Cardiac fibroblast (primary cell): ENCODE results near the gene GGA3.

Experiments used
- DNase-seq, 2 donors: peaks; one replicate each; pipeline versions ENCODE4 v3.0.0 to v3.0.0-alpha.2; 2010; ENCODE audit warnings: low read depth in 2 of 2
- H3K4me3 ChIP-seq, 2 donors: replicated peaks in 1 of 2; 1 replicate in 1 of 2; 2 replicates in 1 of 2; pipeline ENCODE4 v1.5.1; 2011; ENCODE audit warnings: low read depth in 2 of 2, low read length in 2 of 2, mild to moderate bottlenecking in 2 of 2, moderate library complexity in 1 of 2
- TF ChIP-seq, protein P1 (sequence below): IDR thresholded peaks from one replicate; pipeline ENCODE4 v1.5.1; 2011; ENCODE audit warnings: low read depth, mild to moderate bottlenecking, low read length, inconsistent platforms

Gene GGA3, protein sequence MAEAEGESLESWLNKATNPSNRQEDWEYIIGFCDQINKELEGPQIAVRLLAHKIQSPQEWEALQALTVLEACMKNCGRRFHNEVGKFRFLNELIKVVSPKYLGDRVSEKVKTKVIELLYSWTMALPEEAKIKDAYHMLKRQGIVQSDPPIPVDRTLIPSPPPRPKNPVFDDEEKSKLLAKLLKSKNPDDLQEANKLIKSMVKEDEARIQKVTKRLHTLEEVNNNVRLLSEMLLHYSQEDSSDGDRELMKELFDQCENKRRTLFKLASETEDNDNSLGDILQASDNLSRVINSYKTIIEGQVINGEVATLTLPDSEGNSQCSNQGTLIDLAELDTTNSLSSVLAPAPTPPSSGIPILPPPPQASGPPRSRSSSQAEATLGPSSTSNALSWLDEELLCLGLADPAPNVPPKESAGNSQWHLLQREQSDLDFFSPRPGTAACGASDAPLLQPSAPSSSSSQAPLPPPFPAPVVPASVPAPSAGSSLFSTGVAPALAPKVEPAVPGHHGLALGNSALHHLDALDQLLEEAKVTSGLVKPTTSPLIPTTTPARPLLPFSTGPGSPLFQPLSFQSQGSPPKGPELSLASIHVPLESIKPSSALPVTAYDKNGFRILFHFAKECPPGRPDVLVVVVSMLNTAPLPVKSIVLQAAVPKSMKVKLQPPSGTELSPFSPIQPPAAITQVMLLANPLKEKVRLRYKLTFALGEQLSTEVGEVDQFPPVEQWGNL

DNA sequence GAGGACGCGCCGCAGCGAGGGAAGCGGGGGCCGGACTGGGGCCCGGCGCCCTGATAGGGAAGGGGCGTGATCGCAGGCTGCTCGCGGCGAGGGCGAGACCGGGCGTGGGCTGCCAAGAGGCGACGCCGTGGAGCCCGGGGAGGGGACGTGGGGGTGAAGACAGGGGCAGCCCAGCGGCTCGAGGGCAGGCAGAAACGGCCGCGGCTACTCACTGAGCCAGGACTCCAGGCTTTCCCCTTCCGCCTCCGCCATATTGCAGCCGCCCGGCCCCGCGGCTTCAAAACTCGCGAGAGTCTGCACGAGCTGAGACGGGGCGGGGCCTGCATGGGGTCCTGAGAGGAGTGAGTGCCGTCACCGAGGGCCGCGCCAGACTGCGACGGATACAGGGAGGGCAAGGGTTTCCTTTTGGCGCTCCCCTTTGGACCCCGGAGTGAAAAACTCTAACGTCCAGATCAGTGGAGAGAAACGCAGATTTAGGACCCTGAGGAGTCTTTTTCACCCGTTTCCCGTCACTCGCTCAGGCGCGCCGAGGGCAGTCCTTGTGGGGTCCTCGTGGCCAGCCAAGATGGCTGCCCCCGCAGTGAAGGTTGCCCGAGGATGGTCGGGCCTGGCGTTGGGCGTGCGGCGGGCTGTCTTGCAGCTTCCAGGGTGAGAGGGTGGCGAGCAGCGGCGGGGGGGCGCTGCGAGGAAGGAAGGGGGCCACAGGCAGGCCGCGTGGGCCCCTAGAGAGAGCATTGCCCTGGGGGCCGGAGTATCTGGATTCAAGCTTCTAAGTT, at the start of gene GGA3, which contains the start of gene MRPS7:
Gene GGA3 (minus strand): TSS at position 271 of the 776 bp plus-strand sequence. CDS start 19 bp downstream, at position 252.
Gene MRPS7 (plus strand): TSS at position 544 of the 776 bp plus-strand sequence. CDS start 22 bp downstream, at position 566.
- DNase-seq = peak; percentile 95 to 96
- TF ChIP-seq, protein P1, sequence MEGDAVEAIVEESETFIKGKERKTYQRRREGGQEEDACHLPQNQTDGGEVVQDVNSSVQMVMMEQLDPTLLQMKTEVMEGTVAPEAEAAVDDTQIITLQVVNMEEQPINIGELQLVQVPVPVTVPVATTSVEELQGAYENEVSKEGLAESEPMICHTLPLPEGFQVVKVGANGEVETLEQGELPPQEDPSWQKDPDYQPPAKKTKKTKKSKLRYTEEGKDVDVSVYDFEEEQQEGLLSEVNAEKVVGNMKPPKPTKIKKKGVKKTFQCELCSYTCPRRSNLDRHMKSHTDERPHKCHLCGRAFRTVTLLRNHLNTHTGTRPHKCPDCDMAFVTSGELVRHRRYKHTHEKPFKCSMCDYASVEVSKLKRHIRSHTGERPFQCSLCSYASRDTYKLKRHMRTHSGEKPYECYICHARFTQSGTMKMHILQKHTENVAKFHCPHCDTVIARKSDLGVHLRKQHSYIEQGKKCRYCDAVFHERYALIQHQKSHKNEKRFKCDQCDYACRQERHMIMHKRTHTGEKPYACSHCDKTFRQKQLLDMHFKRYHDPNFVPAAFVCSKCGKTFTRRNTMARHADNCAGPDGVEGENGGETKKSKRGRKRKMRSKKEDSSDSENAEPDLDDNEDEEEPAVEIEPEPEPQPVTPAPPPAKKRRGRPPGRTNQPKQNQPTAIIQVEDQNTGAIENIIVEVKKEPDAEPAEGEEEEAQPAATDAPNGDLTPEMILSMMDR = no peak
- H3K4me3 ChIP-seq = peak within 1 kb of the TSS; percentile 94 to 95

DNA sequence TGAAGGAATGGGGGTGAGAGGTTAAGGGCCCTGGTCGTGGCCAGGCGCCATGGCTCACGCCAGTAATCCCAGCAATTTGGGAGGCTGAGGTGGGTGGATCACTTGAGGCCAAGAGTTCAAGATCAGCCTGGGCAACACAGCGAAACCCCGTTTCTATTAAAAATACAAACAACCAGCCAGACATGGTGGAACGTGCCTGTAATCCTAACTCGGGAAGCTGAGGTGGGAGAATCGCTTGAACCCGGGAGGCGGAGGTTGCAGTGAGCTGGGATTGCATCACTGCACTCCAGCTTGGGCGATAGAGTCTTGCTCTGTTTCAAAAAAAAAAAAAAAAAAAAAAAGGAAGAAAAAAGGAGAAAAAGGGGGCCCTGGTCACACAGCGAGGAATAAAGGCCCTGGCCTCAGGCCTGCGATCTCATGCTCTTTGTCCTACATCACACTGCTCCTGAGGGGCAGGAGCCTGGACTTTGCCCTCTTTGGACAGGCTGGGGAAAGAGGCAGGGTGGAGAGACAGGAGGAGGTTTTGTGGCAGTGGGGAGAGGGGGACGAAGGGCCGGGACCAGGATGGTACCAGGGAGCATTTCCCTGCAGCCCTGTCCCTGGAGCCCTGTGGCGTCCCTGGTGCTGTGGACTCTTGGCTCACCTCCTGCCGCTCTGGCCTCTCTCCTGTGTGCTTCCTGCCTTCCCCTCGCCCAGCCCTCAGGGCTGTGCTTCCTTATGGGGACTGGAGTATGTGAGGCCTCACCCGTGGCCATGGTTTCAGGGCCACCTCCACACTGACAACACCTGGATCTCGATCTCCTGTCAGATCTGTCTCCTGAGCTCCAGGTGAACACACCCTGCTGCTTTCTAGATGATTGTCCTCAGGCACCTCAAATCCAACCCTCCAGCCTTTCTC, 47.6 kb upstream of the GGA3 start:
- DNase-seq = no peak
- H3K4me3 ChIP-seq = no peak overlapping the region
- TF ChIP-seq, protein P1 = no peak

DNA sequence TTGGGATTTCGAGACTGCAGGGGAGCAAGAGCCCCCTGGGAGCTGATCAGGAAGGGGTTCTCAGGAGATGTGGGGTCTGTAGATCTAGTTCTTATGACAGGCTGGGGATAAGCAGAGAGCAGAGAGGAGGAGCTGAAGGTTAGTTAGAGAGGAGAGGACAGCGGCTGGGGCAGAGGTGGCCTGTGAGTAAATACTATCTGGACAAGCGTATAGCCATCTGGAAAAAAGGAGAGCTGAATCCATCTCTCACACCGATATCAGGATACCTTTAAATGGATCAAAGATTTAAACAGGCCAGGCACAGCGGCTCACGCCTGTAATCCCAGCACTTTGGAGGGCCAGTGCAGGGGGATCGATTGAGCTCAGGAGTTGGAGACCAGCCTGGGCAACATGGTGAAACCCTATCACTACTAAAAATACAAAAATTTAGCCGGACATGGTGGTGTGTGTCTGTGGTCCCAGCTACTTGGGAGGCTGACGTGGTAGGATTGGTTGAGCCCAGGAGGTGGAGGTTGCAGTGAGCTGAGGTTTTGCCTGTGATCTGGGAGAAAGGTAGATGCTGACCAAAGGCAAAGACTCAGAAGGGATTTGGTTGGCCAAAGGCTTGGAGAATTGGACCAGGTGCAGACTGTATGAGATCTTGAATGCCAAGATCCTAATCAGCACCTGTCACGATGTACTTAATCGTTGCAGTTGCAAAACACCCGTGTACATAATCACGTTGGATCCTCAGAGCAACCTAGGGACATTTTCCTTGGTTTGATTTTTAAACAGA, 46.7 kb upstream of the GGA3 start:
- no peak for DNase-seq
- TF ChIP-seq, protein P1 = no peak
- no peak overlapping the region for H3K4me3 ChIP-seq

DNA sequence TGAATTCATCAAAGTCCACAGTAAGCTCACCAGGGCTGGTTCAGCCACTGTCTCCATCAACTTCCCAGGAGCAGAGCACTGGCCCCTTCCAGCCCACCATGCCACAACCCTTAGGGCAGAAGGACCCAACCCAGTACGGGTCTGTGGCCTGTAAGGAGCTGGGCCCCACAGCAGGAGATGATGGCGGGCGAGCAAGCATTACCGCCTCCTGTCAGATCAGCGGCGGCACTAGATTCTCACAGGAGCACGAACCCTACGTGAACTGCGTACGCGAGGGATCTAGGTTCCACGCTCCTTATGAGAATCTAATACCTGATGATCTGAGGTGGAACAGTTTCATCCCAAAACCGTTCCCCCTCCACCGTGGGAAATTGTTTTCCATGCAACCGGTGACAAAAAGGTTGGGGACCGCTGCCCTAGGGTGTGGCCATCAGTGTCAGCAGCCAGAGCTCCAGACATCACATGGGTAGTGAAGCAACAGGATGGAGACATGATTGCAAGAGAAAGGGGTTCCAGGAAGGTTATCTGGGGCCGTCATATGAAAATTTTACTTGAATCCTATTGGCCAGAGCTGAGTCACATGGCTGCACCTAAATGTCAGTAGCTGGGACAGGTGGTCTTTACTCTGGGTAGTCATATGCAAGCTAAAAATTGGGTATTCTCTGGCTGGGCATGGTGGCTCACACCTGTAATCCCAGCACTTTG, 40.2 kb upstream of the GGA3 start:
- H3K4me3 ChIP-seq = no peak overlapping the region
- no peak for DNase-seq
- TF ChIP-seq, protein P1 = no peak

DNA sequence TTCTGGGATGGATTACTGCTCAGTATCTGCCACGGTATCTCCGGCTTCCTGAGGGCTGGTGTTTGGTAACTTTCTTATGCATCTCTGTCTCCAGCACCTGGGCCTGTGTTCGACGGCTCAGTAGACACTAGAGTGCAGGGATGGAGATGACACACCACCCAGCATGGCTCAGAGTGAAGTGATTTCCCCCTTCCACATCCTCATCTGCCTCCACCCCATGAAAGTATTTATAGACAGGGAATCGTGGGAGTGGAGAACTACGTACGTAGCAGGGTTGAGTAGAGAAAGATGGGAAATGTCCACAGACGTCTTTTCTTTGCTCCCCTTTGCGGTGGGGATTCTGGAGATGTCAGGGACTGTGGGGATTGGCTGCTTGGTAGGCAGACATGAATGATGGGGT, 39.6 kb upstream of the GGA3 start:
- no peak for DNase-seq
- H3K4me3 ChIP-seq = no peak overlapping the region
- TF ChIP-seq, protein P1 = no peak
